HG02588 (cell line): ENCODE data around the gene ABLIM2.

Experiments used
- ATAC-seq: cut with Tn5 transposase; IDR thresholded peaks from one replicate; pipeline ENCODE4 v1.9.1; 2021; ENCODE audit warnings: mild to moderate bottlenecking, moderate library complexity; ENCODE audit not compliant: unreplicated experiment

The ABLIM2 gene

DNA sequence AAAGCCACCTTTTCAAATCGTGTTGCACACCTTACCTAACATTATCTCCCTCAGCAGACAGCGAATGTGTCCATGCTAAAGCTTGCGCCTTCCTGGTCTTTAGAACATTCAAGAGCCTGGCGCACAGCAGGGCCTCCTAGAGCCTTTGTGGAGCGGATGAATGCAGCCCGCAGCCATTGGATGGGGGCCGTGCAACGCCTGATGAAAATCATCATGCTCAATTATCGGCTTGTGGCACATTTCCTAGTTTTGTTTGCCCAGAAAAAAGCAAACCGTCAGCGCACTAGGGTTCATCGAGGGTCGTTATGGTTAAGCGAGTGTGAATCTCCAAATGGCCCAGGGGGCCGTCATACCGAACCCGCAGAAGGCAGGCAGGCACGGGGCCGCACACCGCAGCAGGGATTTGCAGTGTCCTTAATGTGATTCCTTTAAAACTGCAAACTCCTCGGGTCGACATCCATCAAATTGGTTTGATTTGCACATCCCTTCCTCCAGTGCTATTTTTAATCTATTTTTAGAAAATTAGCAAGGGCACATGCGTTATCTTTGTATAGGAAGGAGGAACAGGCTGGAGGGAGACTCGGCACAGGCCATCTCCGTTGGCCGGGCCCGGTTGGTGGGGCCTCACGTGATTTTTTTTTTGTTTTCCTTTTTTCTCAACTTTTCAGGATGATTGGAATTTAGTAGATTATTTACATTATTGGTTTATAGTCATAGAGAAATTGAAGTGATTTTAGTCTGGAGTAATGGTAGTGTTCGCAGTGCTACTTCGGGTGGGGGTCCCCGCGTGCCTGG lies 53.1 kb downstream of the ABLIM2 start:
- ATAC-seq = no peak

DNA sequence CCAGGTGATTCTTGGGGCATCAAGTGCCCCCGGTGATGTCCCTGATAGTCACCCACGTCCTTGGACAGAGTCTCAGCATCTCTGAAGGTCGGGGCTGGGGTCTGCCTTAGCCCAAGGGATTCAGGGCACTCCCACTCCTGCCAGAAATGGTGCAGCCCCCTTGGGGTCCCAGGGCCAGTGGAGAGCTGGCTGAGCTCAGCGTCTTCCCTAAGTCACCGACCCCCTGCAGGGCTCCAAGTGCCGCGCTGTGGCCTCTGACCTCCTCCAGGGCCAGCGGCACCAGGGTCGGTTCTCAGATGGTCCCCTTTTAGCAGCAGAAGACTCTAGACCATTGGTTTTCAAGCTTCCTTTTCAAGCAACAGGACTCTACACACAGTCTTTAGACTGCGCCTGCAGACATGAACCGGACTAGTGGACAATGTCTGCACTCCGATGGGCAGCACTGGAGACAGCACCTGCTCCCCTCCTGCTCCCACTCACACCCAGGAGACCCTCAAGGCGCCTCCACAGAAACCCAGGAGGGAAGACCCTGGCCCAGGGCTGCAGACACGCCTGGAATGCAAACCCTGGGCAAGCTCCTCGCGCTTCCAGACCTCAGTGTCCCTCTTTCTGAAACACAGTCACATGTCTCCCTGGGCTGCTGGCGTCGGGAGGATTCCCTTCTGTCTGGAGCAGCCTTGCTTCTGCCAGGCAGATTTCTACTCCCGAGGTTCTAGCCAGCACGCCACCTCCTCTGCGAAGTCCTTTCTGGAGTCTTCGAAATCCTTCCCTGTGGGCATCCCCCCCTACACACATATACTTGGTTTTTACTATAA lies 53.9 kb downstream of the ABLIM2 start:
- ATAC-seq = no peak

DNA sequence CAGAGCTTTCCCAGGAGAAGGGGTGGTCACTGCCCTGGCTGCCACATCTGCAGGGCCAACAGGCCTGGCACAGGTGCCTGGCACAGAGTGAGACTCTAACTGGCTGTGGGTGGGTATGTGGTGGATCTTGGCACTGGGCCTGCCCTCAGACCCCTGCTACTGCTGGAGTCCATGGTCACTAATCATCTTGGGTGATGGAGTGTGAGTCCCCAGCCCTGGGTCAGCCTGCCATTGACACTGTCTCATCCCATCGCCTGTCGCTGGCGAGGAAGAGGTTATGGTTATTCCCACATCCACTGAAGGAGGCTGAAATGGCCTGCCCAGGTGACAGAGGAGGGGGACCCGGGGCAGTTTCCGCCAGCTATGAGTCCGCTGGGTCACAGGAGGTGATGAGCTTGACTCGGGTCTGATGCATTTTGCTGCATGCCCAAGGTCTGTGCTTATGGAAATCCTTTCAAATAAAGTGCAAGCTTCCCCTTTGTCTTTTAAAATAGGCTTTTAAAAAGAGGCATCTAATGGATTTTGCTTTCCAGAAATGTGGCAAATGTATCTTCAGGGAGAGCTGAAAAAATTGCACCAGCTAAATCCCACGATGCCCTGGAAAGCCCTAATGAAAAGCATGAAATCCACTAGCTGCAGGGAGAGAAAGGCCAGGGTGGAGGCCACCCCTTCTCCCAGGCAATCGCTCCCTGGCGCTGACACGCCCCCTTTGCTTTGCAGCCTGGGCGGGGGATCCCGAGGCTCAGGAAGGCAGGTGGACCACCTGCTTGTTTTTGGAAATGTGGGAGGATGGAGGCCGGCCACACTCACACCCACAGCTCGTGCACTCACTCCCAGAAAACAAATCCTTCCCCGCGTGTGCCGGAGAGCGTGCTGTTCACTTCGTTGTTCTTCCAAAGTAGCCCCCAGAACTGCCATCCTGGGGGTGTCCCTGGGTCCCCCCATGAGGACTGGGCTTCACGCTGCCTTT lies 54.9 kb downstream of the ABLIM2 start:
- ATAC-seq = no peak

DNA sequence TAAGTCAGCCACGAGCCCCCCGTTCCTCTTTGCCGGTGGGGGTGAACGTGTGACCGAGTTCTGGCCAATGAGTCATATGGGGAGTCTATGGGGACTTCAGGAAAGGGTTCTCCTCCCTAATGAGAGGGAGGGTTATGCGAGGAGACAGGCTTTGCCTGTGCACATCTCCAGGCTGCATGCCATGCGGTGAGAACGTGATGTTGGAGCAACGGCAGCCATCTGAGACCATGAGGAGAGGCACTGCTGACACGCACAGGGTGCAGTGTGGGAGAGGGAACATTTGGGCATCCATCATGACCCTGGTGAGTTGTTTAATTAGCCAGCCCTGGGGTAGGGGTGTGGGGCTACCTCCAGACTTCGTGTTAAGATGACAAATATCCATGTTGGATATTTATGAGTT lies 55.8 kb downstream of the ABLIM2 start:
- no peak for ATAC-seq

DNA sequence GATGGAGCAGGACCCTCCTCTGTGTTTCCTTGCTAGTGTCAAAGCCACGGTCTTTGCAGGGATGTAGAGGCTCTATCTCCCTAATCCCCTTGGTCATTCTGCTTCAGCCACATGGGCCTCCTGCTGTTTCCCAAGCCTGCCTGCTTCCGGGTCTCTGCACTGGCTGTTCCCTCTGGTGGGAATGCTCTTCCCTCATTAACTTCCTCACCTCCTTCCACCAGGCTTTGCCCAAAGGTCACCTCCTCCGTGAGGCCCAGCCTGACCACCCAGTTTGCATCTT lies 56.6 kb downstream of the ABLIM2 start:
- ATAC-seq = no peak

DNA sequence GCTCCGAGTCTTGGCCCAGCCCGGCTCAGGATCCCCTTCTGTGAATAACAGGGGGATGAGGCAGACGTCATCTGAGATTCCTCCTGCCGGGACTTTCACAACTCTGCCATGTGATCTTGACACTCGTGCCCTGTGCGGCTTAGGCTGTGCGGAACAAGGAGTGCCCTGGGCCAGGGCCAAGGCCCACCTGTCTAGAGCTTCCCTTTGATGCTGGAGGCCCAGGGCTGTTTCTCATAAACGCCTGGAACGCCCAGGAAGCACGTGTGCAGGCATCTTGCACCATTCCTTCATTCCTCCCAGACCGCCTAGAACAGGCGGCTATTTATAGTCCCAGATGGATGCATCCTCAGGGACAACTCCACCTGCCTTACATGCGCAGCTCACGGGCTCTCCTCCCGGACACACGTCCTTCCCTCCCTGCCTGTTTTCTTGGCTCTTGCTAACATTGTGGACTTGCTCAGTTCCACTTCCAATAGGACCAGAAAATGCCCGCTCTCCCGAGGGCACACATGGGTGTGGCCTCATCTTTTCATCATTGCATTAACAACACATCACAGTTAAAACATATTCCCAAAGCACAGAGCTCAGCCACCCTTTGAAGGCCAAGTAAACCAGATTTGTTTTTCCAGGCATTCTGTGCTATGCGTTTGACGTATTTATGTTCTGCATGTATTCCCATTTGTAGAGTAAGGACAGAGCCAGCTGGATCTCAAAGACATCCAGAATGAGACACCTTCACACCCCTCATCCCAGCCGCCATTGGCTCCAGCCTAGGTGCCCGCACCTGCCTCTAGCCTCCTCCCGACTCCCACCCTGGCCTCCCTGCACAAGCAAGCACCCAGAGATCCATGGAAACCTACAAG lies 57.2 kb downstream of the ABLIM2 start:
- no peak for ATAC-seq

DNA sequence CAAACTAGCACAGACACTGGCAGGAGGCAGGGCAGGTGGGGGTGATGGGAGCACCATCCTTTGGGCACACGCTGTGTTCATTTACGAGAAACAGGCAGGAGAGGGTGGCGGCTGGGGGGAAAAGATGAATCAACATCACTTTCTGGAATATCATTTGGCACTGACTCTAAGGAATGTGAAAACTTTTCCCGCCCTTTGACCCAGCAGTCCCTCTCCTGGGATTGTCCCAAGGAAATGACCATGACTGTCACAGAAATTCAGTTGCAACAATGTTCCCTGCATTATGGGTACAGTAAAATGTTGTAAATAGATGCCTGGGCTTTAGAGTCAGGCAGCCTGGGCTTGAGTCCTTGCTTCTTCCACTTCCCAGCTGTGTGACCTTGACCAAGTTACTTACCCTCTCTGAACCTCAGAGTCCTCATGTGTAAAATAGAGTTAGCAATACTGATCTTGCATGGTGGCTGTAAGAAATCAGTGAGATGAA lies 58.6 kb downstream of the ABLIM2 start:
- ATAC-seq = no peak

DNA sequence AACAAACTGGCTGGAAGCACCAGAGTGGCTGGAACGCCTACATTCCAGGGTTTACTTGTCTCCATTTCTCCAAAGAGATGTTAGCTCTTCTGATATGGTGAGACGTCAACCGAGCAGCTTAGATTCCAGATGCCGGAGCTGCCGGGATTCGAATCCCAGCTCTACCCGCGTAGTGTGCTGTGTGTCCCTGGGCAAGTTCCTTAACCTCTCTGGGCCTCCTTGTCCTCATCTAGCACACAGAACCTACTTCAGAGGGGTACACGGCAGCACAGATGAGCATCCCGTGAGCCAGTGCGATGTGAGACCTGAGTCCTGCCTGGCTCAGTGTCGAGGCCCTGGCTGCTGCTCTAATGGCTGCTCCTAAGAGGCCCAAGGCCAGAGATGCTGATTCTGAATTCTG lies 60.1 kb downstream of the ABLIM2 start:
- no peak for ATAC-seq

DNA sequence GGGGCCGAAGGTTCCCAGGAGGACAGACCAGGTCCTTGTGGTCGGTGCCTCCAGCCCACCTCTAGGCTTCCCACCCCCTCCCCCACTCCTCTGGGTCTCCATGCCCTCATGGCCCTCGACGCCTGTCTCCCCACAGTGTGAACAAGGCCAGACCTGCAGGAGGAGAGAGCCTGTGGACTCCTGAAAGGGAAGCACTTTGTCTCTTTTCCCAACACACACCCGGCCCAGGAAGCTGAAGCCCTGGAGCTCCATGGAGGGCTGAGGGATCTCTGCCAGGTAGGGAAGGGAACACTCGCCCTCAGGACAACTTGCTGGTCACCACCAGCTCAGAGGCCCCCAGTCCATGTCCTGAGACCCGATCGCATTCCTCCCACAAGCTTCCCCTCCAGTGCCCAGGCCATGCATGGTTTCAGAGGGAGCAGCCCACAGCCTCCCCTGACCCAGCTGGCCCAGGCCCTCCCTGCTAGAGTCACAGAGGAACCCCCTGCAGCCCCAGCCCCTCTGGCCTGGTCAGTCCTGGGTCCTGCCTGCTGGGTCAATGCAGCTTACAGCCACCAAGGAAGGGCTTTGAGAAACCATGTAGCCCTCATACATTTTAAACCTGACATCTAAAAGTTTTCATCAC lies 60.8 kb downstream of the ABLIM2 start:
- no peak for ATAC-seq

DNA sequence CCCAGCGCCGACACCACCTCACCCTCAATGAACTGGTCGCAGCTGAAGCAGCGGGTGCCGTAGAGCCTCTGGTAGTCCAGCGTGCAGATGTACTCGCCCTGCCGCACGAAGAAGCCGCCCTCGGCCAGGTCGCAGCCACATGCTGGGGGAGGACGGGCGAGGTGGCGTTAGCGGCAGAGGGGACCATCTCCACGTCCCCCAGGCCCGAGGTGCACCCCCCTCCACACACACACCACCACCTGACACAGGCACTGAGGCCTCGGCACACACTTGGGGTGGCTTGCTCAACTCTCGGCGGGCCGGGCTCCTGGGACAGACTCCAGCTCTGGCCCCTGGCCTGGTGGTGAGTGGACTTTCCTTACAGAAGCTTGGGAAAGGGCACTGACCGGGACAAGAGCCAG lies 61.5 kb downstream of the ABLIM2 start:
- ATAC-seq = no peak

DNA sequence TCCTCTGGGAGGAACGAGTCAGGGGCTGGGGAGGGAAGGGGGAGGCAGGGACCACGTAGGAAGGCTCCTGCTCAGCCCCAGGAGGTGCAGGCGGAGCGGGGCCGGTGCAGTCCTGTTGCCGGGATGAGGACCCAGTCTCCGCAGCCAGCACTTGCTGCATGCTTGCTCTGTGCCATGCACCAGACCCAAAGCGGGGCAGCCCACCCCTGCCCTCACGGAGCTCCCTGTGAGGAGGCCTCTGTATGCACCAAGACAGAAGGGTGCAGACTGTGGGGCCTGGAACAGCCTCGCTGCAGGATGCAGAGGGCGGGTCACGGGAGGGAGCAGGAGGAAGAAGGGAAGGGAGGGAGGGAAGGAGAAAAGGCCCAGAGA lies 61.9 kb downstream of the ABLIM2 start:
- ATAC-seq = no peak

DNA sequence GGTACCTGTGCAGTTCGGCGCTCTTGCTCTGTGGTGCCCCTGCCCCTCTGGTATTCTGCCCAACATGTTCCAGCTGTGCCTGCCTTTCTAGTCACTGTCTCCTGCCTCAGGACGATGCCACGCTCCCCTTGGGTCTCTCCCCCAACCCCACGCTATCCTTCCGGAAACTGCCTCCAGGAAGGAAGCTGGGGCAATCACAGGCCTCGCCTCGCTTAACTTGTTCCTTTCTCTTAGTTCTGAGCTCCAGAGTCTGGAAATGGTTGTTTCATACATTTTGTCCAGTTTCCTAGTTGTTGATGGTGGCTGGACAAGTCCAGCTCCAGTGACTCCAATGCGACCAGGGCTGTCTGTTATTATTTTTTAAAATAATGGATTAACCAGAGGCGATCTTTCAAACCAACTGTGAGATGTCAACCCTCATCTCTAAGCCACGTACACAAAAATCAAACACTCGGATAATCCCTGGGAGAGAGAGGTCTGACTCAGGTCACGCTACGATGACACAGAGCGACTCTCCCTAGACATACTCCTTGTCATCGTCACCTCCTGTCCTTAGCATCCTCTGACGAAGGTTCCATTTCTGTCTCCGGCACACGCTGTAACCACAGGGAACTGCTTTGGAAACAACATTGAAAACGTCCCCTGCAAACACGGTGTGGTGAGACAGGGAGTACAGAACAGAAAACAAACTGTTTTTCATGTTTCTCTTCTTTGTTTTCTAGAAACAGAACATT lies 62.5 kb downstream of the ABLIM2 start:
- no peak for ATAC-seq

DNA sequence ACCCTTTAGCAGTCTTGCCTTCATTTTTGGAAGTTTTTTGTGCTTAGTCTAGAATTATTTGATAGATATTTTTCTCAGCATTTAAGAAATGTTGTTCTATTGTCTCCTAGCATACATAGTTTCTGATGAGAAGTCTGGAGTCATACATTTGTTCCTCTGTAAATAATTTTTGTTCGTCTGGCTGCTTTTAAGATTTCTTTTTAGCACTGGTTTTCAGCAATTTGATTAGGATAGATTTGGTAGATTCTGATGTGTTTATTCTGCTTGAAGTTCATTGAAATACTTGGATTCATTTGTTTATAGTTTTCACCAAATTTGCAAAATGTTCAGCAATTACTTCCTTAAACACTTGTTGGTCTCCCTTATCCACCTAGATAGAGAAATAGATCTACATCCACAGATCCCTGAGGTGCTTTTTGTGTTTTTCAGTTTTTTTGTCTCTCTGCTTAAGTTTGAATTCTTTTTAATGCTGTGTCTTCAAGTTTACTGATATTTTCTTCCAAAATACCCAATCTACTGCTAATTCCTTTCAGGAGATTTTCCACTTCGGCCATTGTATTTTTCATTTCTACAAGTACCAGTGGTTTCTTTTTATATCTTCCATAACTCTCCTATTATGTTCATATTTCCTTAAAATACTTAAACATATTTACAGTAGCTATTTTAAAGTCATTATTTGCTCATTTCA lies 64.9 kb downstream of the ABLIM2 start:
- no peak for ATAC-seq

DNA sequence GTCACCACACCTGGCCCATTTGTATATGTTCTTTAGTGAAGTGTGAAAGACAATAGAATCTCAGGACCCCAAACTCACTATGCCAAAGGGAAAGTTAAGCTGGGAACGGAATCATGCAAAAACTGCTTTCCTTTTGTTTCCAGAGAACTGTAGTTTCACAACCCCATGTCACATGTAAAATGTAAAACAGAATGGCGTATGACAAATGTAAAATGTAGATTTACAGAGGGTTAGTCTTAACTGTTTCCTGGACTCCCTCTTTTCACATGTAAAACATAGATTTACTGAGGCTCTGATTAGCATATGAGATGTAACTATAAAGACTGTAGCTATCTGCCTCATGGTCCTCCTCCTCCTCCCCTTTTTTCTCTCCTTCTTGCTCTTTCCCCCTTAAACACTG lies 66.3 kb downstream of the ABLIM2 start:
- no peak for ATAC-seq

DNA sequence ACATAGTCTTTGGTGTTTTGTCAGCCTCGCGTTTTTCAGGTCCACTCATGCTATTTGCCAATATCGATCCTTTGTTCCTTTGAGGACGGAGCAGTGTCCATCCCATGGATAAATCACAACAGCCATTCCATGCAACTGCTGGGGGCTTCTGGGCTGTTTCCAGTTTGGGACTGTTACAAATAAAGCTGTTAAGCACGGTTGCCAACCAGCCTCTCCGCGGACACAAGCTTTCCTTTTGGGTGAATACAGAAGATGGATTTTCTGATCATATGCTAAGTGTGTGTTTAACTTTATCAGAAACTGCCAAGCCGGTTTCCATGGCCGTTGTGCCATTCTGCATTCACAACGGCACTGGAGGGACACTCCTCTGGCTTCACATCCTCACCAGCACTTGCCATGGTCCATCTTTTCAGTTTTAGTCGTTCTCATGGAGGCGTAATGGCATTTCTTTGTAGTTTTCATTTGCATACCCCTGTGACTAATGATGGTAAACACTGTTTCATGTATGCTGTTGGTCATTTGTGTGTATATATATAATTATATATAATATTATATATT lies 67.8 kb downstream of the ABLIM2 start:
- ATAC-seq = no peak

DNA sequence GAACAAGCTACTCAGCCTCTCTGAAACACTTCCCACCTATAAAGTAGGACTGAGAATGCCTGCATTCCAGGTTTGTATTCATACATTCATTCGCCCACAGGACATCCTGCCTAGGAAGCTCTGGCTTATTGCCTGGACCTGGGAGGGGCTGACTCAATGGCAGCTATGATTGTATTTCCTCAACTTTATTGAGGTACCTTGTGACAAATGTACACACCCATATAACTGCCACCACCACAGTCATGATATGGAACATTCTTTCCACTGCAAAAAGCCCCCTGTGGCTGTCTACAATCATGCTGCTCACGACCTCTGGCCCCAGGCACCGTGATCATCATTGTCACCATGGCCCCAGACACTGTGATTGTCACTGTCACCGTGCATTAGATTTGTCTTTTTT lies 68.3 kb downstream of the ABLIM2 start:
- ATAC-seq = no peak

DNA sequence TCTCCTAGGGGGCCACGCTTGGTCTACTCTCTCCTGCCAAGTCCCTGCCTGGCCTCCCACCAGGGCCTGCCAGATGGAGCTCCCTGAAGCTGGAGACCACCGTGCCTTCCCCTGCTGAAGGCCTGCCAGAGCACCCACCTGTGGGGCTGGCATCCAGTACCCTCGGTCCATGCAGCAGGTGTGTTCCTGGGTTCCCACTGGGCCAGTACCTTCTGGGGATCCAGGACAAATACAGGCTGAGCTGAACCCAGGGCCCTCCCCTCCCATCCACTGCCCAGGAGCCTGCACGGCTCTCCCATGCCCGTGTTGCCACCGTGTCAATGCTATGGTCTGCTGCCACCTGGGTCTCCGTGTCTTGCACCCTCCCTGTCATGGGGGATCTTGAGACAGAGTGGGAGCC lies 68.8 kb downstream of the ABLIM2 start:
- ATAC-seq = no peak

DNA sequence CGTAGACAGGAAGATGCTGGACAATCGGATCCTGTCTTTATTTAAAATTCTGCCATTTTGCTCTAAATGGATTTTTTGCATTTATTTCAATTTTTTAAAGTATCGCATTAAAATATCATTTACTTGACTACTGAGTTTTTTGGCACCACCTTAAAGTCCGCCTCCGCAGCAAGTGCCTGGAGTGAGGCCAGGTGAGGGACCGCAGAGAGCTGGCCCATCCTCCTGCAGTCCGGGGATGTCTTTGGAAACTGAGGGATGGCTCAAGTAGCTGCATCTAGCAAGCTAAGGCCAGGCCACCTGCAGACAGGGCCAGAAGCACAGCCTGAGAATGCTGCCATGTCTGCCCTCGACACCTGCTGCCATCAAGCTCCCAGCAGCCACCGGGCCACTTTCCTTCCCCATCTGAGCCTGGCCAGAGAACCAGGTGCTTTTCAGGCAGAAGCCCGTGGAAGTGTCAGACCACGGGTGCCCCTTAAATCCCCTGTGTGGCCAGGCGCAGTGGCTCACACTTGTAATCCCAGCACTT lies 69.6 kb downstream of the ABLIM2 start:
- no peak for ATAC-seq
